Measurements from ENCODE around the gene WHRN. TPM values are rescaled to one million over a fixed set of nuclear protein-coding genes. Genes with fewer than 3 reads are reported as not detected.

The WHRN gene
- total and polyA plus RNA-seq, 9 of the 15 experiments (the other 6 are each of a cell fraction or from before 2014, with no cell fraction given) = 0.31 to 14.1 (median 3.0) TPM

DNA sequence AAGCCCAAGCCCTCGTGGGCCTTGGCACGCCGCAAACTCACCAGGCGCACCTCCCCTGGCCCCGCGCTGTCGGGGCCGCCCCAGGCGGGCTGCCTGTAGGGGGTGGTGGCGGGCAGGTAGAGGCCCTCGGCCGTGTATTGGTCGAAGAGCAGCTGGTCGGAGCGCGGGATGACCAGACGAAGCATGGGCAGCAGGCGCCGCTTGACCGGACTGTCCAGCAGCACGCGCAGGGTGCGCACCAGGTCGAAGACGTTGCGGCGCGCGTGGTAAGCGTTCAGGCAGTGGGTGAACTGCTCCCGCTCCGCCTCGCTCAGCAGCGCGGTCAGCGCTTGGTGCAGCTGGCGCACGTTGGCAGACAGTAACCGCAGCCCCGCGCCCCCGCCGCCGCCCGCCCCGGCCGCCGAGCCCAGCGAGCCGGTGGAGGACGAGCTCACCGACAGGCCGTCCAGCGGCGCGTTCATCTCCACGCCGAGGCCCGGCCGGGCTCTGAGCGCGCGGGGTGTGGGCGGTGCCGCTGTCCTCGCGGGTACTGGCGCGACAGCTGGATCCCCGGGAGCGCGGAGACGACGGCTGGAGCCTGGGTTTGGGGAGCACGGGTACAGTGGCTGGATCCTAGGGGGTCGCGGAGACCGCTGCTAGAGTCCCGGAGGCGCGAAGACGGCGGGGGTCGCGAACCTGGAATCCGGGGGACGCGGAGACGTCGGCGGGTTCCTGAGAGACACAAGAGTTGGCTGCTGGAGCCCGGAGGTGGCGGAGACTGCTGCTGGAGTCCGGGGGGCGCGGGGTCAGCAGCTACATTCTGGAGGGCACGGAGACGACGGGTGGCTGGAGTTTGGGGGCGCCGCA, 709 bp downstream of the WHRN start (continued):
- TF ChIP-seq, protein P1, sequence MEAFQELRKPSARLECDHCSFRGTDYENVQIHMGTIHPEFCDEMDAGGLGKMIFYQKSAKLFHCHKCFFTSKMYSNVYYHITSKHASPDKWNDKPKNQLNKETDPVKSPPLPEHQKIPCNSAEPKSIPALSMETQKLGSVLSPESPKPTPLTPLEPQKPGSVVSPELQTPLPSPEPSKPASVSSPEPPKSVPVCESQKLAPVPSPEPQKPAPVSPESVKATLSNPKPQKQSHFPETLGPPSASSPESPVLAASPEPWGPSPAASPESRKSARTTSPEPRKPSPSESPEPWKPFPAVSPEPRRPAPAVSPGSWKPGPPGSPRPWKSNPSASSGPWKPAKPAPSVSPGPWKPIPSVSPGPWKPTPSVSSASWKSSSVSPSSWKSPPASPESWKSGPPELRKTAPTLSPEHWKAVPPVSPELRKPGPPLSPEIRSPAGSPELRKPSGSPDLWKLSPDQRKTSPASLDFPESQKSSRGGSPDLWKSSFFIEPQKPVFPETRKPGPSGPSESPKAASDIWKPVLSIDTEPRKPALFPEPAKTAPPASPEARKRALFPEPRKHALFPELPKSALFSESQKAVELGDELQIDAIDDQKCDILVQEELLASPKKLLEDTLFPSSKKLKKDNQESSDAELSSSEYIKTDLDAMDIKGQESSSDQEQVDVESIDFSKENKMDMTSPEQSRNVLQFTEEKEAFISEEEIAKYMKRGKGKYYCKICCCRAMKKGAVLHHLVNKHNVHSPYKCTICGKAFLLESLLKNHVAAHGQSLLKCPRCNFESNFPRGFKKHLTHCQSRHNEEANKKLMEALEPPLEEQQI (IDR thresholded peaks at IDR 0.05) = no peak
- TF ChIP-seq RBM14 (IDR thresholded peaks at IDR 0.05; ENCODE audit: borderline replicate concordance, insufficient read depth, low read depth, low read length) (no peak), ESRRB (CRISPR knock-in tag; IDR thresholded peaks at IDR 0.05; ENCODE audit: borderline replicate concordance) (no peak), SAFB (IDR thresholded peaks at IDR 0.05; ENCODE audit: borderline replicate concordance, low read depth, low read length) (0 out of 2 replicates have a peak, but pooled peaks have one; percentile 54), NFRKB (IDR thresholded peaks at IDR 0.05; ENCODE audit: low read depth) (no peak), MCM7 (IDR thresholded peaks at IDR 0.05) (no peak), SMAD3 (CRISPR knock-in tag; conservative IDR thresholded peaks at IDR 0.05) (no peak), EGR1 (conservative IDR thresholded peaks at IDR 0.05) (peak; percentile 35; the same call in 1 of the 2 replicates), IRF2 (CRISPR knock-in tag; IDR thresholded peaks at IDR 0.05) (peak; percentile 92), RBFOX2 (IDR thresholded peaks at IDR 0.05; ENCODE audit: low read depth, low read length) (peak; percentile 76), ZNF165 (CRISPR knock-in tag; IDR thresholded peaks at IDR 0.05; ENCODE audit: borderline replicate concordance) (no peak), CBX3 (IDR thresholded peaks at IDR 0.05; ENCODE audit: borderline replicate concordance in 1 of 2, low read length in 2 of 2) (peak in 1 of 2 experiments; percentile 81; a peak in 1 of 3 replicates), POLR2AphosphoS2 (IDR thresholded peaks at IDR 0.05; ENCODE audit: low read length) (no peak), ETV5 (CRISPR knock-in tag; IDR thresholded peaks at IDR 0.05; ENCODE audit: low read depth) (peak; percentile 47; the same call in 1 of the 2 replicates)
- TF ChIP-seq, protein P2, sequence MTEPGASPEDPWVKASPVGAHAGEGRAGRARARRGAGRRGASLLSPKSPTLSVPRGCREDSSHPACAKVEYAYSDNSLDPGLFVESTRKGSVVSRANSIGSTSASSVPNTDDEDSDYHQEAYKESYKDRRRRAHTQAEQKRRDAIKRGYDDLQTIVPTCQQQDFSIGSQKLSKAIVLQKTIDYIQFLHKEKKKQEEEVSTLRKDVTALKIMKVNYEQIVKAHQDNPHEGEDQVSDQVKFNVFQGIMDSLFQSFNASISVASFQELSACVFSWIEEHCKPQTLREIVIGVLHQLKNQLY (CRISPR knock-in tag; conservative IDR thresholded peaks at IDR 0.05) = no peak
- TF ChIP-seq, protein P3, sequence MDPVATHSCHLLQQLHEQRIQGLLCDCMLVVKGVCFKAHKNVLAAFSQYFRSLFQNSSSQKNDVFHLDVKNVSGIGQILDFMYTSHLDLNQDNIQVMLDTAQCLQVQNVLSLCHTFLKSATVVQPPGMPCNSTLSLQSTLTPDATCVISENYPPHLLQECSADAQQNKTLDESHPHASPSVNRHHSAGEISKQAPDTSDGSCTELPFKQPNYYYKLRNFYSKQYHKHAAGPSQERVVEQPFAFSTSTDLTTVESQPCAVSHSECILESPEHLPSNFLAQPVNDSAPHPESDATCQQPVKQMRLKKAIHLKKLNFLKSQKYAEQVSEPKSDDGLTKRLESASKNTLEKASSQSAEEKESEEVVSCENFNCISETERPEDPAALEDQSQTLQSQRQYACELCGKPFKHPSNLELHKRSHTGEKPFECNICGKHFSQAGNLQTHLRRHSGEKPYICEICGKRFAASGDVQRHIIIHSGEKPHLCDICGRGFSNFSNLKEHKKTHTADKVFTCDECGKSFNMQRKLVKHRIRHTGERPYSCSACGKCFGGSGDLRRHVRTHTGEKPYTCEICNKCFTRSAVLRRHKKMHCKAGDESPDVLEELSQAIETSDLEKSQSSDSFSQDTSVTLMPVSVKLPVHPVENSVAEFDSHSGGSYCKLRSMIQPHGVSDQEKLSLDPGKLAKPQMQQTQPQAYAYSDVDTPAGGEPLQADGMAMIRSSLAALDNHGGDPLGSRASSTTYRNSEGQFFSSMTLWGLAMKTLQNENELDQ (CRISPR knock-in tag; IDR thresholded peaks at IDR 0.05; ENCODE audit: borderline replicate concordance) = peak; percentile 78
- TF ChIP-seq, protein P4, sequence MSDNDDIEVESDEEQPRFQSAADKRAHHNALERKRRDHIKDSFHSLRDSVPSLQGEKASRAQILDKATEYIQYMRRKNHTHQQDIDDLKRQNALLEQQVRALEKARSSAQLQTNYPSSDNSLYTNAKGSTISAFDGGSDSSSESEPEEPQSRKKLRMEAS (CRISPR knock-in tag; IDR thresholded peaks at IDR 0.05) = peak; percentile 88
- TF ChIP-seq, protein P5, sequence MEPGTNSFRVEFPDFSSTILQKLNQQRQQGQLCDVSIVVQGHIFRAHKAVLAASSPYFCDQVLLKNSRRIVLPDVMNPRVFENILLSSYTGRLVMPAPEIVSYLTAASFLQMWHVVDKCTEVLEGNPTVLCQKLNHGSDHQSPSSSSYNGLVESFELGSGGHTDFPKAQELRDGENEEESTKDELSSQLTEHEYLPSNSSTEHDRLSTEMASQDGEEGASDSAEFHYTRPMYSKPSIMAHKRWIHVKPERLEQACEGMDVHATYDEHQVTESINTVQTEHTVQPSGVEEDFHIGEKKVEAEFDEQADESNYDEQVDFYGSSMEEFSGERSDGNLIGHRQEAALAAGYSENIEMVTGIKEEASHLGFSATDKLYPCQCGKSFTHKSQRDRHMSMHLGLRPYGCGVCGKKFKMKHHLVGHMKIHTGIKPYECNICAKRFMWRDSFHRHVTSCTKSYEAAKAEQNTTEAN (CRISPR knock-in tag; IDR thresholded peaks at IDR 0.05) = peak; percentile 92

Measured in K562 (cell line).